GM12891 (cell line): ENCODE data around the gene ZMYND19.
"Not testable (repeated sequence)": the region's sequence is repeated elsewhere in the genome, so short reads cannot be mapped to it uniquely, and the experiment has no call there.

Experiments
- DNase-seq: peaks from one replicate; pipeline ENCODE4 v3.0.0; 2011; ENCODE audit warnings: low spot score; ENCODE audit not compliant: insufficient read length
- FAIRE-seq: peaks from 2 replicates; lab custom pipeline; 2011; peaks lifted over from hg19 to GRCh38; lab: Jason Lieb, UNC
- PAX5 ChIP-seq: IDR thresholded peaks from 2 replicates; pipeline ENCODE4 v1.6.1; 2011; ENCODE audit warnings: low read length, moderate library complexity, mild to moderate bottlenecking; ENCODE audit not compliant: insufficient read depth, severe bottlenecking
- POLR2A ChIP-seq: IDR thresholded peaks from 2 replicates; pipeline ENCODE4 v1.6.1; 2011; ENCODE audit warnings: low read depth, low read length, control low read depth
- POLR2AphosphoS5 ChIP-seq: IDR thresholded peaks from 2 replicates; pipeline ENCODE4 v1.6.1; 2011; ENCODE audit warnings: low read depth, low read length, control low read depth
- POU2F2 ChIP-seq: IDR thresholded peaks from 2 replicates; pipeline ENCODE4 v1.6.1; 2011; ENCODE audit warnings: low read depth, mild to moderate bottlenecking, control low read depth, low read length, moderate library complexity
- SPI1 ChIP-seq: IDR thresholded peaks from 2 replicates; pipeline ENCODE4 v1.6.1; 2011; ENCODE audit warnings: low read depth, low read length, control low read depth
- TAF1 ChIP-seq: IDR thresholded peaks from 2 replicates; pipeline ENCODE4 v1.6.1; 2011; ENCODE audit warnings: low read depth, low read length, control low read depth

The ZMYND19 gene

GRCh38 chr9:137580209-137580953 is 9.9 kb downstream of the ZMYND19 start:
- FAIRE-seq (no peak), DNase-seq (no peak)
- TF ChIP-seq POLR2AphosphoS5: peak; percentile 42; the same call in 1 of the 2 replicates
- no peak for TF ChIP-seq SPI1

- TF ChIP-seq PAX5 (no peak), POLR2A (no peak), POU2F2 (no peak), POLR2AphosphoS5 (no peak), SPI1 (no peak), TAF1 (no peak)
- FAIRE-seq: no peak
Observed at GRCh38 chr9:137579259-137579604, 11.1 kb downstream of the ZMYND19 start.

GRCh38 chr9:137578518-137579258 is 11.6 kb downstream of the ZMYND19 start, which contains the start of gene DPH7:
TSS of gene DPH7 (minus strand) at chr9:137578925. CDS start at chr9:137578777, 148 bp downstream.
- TF ChIP-seq POU2F2 (peak; percentile 15; the same call in 1 of the 2 replicates), POLR2AphosphoS5 (peak; percentile 52; the same call in 1 of the 2 replicates), POLR2A (peak; percentile 61), PAX5 (no peak)
- FAIRE-seq (peak; percentile 95), DNase-seq (peak; percentile 100)

More at GRCh38 chr9:137579259-137579604, 11.1 kb downstream of the ZMYND19 start:
- no peak for DNase-seq

- no peak for FAIRE-seq
- TF ChIP-seq PAX5 (no peak), POLR2A (no peak), POU2F2 (no peak), SPI1 (0 out of 2 replicates have a peak, but pooled peaks have one; percentile 12)
- no peak for DNase-seq
Observed at GRCh38 chr9:137575716-137576411, 14.4 kb downstream of the ZMYND19 start.

- DNase-seq (no peak), FAIRE-seq (no peak)
- TF ChIP-seq TAF1 (no peak), POU2F2 (no peak), PAX5 (no peak), SPI1 (no peak), POLR2AphosphoS5 (no peak), POLR2A (no peak)
Observed at GRCh38 chr9:137575364-137575715, 15.0 kb downstream of the ZMYND19 start.

DNA sequence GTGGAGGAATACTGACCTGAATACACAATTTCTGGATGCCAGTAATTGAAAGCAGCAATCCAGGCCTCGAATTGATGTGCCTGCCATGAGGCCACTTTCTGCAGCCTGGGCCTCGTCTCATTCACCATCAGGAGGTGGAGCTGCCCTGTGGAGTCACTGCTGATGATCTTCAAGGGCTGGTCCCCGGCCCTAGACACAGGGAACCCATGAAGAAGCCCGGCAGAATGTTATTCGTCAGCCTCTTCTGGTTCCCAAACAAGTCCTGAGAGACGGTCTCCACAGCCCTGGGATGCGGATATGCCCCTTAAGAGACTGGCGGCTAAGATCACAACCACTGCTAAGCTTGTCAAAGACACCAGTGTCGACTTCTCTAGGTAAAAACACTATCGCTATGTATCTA is 16.1 kb downstream of the ZMYND19 start:
- TF ChIP-seq PAX5: no peak
- TF ChIP-seq POLR2A: no peak
- TF ChIP-seq SPI1: no peak
- no peak for TF ChIP-seq POLR2AphosphoS5
- TF ChIP-seq POU2F2: no peak
- TF ChIP-seq TAF1: no peak
- DNase-seq: no peak
- FAIRE-seq: no peak

DNA sequence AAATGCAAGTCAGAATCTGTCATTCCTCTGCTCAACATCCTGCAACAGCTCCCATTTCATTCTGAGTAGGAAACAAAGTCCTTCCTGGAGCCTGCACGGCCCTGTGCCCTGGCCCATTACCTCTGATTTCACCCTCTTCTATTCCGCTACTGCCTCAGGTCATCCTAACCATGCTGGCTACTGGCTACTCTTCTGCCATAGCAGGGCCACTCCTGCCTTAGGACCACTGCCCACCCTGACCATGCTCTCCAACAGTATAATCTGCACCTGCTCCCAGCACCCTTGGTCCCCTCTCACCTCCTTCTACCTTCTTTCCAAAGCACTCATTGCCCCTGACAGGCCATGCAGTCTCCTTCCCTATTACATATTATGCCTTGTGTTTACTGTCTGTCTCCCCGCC is 19.7 kb downstream of the ZMYND19 start:
- no peak for TF ChIP-seq POU2F2
- TF ChIP-seq TAF1: no peak
- TF ChIP-seq POLR2A: no peak
- no peak for TF ChIP-seq SPI1
- no peak for TF ChIP-seq PAX5
- no peak for TF ChIP-seq POLR2AphosphoS5
- FAIRE-seq (no peak), DNase-seq (no peak)

GRCh38 chr9:137569609-137570203 is 20.6 kb downstream of the ZMYND19 start:
- FAIRE-seq (no peak), DNase-seq (no peak)
- no peak for TF ChIP-seq POLR2A
- TF ChIP-seq TAF1: no peak
- TF ChIP-seq POLR2AphosphoS5: no peak
- TF ChIP-seq POU2F2: no peak
- TF ChIP-seq SPI1: no peak
- no peak for TF ChIP-seq PAX5

GRCh38 chr9:137568445-137568844 is 21.9 kb downstream of the ZMYND19 start:
- not testable (repeated sequence) for FAIRE-seq, DNase-seq
